Measurements from ENCODE around the gene YWHAH.

Gene YWHAH

DNA sequence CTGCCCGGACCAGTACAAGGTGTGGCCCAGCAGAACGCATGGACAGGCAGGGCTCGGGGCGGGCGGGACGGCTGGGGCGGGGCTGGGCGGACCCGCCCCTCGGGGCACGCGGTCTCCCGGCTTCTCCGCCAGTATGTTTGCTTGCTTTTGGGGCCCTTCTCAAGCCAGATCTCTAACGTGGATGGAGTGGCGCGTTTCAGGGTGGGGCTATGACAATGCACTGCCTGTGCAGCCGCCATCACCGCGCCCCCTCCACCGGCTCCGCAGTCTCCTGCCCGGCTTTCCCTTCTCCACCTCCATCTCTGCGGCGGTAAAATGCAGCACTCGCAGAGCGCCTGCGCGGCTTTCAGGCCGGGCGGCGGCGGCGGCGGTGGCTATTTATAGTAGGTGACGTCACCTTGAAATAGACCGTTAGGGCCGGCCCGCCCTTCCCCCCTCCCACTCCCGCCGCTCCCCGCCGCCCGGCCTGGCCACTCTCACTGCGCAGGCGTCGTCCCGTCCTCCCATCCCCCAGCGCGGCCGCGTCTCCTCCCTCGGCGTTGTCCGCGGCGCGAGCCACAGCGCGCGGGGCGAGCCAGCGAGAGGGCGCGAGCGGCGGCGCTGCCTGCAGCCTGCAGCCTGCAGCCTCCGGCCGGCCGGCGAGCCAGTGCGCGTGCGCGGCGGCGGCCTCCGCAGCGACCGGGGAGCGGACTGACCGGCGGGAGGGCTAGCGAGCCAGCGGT lies at the start of gene YWHAH:
Gene YWHAH (plus strand): TSS at position 558 of the 722 bp plus-strand sequence. CDS start 199 bp downstream, outside the sequence.
- H3K4me3 ChIP-seq, result peak within 1 kb of the TSS; percentile 71 to 98 (median 88)
- H3K27ac ChIP-seq, result peak within 1 kb of the TSS; percentile 79 to 99 (median 95)

DNA sequence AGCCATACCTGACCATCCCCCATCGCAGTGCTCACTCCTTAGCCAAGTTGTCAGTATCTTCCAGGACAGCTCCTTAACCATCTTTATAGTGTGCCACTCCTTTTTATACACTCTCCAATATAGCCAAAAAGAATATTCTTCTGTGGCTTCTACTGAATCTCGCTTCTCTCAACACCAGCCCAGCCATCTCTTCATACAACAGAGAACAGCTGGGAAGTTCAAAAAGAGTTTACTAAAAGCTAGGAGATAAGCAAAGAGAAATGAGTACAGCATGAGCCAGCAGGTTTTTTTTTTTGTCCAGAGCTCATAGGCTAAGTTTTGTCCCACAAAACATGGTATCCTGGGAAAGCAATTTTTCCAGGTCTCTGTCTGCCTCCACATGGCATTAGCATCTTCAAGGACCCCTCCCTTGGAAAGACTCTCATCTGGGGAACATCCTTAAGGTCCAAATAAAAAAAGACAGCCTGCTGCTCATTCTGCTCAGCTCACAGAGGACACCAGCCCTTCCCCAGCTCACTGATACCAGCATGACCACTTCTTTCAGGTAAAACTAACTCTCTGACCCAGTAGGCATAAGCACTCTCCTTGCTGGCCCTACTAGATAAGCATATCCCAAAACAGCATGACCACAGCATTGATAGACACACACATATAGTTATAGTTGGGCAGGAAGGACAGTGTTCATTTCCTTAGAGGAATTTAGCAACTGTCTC lies 48.8 kb upstream of the YWHAH start:
- Histone ChIP-seq H3K4me3 (no peak overlapping the region), H3K27ac (no peak overlapping the region)

DNA sequence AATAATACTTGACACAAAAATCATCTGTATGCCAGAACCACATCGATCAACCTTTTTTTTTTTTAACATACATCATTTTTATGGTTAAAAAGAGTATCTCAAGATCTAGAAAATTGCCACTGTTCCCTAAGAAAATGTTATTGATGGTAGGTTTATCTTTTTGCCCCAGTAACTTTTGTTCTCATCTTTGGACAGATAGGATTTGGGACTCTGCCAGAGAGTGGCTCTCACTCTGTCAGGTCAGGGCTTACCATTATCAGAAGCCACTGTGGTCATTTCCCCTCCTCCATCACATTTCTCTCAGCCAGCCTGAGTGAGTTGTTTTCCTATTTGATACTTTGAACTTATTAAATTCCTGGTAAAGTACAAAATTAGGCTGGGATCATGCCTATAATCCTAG lies 47.9 kb upstream of the YWHAH start:
- Histone ChIP-seq H3K4me3 (no peak overlapping the region), H3K27ac (no peak overlapping the region)

DNA sequence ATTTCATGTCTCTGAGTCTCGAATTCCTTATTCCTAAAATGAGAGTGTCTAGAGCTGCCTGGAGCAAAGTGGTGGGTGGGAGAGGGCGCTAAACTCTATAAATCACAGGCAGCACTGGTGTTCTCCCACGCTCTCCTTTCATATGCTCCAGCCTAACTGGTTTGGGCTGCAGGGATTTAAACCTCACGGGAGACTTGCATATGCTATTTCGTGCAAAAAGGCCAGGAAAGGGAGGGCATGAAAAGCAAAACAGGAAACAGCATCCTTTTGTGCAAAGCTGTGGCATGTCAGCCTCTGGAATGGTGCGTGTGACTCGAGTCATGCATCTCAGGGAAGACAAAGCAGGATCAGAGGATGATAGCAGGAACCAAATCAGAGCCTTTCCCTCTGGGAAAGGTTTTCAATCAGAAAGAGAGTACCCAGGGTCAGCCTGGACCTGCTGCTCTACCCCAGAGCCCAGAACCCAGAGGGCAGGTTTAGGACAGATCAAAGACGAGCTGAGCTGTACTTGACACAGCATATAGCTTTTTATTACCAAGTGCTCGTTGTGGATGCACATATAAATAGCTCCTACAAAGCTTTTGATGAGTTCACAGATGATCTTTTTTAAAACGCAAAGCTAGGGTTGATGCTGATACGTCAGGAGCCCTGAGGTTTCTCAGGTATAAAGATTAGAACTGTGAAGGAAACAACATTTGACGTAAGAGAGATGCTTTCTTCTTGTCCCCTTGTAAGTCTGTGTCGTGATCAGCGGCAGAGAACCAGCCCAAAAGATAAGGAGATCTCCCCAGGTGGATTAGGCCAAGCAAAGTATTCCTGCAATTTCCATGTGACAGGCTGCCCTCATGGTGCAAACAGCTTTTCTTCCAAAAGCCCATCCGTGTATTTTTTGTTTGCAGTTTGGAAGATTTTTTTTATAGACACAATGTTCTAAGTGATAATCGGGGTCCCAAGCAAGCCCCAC lies 46.2 kb upstream of the YWHAH start:
- Histone ChIP-seq H3K4me3 (no peak overlapping the region), H3K27ac (peak overlapping the region in 1 of 21 experiments; percentile 22)

DNA sequence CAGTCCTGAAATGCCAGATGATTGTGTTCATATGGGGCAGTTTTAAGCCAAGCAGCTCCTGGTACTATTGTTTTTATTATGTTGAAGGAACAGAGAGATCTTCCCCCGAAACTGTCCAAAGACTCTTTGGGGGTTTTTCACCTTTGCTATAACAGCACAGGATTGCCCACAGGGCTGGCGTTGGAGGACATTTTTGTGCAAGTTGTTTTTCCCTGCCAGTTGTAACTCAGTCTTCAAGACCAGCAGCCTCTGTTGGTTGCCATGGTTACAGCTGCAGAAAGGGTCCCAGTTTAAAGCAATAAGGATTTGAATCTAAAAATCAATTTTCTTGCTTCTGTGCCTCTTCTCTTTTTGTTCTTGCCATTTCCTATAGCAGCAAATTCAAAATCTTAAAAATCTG lies 45.4 kb upstream of the YWHAH start:
- H3K27ac ChIP-seq, result no peak overlapping the region
- no peak overlapping the region for H3K4me3 ChIP-seq

DNA sequence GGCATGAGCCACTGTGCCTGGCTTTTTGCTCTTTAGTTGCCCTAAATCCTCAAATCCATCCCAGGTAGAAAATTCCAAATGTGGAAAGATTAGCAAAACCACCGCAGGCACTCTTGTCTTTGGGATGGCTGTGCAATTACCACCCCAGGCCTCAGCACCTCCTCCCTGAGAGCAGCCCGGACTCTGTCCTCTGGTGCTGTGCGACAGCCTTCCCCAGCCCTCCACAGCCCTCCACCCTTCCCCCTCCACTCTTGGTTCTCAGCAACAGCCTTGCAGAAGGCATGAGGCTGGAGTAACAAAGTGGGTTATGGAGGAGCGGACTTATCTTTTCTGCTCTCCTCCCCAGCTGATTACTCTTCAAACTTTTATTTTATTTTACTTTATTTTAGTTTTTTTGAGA lies 44.7 kb upstream of the YWHAH start:
- Histone ChIP-seq H3K4me3 (no peak overlapping the region), H3K27ac (no peak overlapping the region)

DNA sequence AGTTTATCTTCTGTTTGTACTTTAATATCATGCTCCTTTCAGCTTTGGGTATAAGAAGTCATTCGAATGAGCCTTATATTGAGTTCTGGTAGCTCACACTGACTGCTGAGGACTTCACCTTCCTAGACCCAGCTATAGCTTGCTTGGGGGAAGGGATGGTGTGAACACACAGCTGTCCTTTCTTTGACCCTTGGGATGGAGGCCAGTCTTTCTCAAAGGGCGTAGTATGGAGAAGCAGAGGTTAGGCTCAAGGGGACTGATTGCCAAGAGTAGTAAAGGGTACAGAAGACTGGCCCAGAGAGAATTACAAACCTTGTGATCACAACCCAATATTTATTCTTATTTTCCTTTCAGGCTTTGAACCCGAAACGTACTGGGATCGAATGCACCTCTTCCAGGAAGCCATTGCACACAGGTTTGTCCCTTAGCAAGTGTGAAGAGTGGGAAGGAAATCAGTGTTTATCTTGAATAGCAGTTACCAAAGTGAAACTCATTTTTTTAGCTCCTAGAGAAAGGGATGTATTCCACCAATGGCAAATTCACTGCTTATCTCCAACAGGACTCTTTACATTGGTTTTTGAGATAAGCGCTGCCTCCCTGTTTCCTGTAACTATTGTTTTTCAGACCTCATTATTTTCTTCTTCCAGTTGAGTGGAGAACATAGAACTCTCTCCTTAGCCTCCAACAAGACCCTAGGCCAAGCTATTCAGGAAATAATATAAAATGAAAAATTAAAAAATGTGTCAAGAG lies 42.8 kb upstream of the YWHAH start:
- Histone ChIP-seq H3K27ac (no peak overlapping the region), H3K4me3 (no peak overlapping the region)

DNA sequence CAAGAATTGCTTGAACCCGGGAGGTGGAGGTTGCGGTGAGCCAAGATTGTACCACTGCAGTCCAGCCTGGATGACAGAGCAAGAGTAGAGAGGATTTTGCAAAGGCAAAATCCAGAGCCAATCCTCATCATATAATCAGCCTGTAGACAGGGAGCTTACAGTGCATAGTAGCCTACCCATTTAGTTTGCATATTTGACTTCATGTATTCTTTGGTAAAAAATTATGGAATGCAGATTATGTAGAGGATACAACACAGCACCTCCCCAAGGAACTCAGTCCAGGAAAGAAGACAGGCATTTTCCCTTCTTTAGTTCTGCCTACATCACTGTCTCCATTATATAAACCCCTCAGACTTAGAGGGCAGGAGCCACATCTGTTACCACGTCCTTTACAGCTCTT lies 39.7 kb upstream of the YWHAH start:
- H3K27ac ChIP-seq, result no peak overlapping the region
- H3K4me3 ChIP-seq, result no peak overlapping the region

DNA sequence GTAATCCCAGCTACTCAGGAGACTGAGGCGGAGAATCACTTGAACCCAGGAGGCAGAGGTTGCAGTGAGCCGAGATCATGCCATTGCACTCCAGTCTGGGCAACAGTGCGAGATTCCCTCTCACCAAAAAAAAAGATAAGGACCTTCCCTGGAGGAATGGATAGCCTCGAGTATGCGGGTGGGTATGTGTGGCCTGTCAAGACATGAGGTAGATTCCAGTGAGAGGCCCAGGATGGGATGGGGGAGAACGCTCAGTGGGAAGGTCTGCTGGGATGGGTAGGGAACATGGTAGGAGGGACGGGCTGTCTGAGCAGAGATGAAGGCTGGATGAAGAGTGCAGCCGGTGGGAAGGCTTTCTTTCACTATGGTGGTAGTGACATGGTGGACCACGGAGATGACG lies 39.0 kb upstream of the YWHAH start:
- Histone ChIP-seq H3K4me3 (no peak overlapping the region), H3K27ac (no peak overlapping the region)

DNA sequence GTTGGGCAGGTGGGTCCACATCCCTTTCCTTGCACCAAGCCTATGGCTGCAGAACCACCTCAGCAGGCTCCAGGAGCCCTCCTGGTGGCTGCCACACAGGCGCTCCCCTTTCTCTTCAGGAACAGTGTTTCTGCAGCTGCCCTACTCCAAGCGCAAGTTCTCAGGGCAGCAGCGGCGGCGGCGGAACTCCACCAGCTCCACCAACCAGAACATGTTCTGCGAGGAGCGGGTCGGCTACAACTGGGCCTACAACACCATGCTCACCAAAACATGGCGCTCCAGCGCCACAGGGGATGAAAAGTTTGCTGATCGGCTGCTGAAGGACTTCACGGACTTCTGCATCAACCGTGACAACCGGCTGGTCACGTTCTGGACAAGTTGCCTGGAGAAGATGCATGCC lies 38.2 kb upstream of the YWHAH start:
- H3K27ac ChIP-seq, result no peak overlapping the region
- no peak overlapping the region for H3K4me3 ChIP-seq

DNA sequence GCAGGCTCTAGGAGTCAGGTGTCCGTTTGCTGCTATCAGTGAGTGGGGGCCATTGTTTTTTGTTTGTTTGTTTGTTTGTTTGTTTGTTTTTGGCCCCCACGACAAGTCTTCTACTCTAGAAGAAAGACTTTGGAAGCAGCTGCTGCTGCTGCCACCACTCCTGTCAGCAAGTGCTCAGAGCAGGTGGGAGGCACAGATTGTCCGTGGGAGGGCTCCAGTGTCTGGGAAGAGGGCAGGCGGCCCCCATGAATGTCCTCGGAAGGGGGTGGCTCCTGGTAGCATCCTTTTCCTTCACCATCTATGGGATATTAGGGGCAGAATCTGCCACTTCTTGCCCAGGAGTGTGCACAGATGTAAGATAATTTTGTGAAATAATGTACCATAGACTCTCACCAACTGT lies 37.8 kb upstream of the YWHAH start:
- Histone ChIP-seq H3K4me3 (no peak overlapping the region), H3K27ac (no peak overlapping the region)

DNA sequence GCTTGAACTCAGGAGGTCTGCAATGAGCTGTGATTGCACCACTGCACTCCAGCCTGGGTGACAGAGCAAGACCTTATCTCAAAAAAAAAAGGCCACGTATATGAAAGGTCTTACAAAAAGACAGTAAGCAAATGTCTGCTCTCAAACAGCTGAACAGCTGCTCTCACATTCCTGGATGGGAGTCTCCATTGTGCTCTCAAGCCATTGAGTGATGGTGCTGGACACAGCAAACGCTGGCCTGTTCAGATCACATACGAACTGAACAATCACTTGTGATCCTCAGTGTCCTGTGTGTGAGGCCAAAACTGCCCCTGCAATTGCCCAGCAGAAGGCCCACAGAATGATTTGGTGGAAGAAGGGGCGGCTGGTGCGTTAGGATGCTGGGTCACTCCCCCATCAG lies 34.4 kb upstream of the YWHAH start:
- Histone ChIP-seq H3K27ac (no peak overlapping the region), H3K4me3 (no peak overlapping the region)

DNA sequence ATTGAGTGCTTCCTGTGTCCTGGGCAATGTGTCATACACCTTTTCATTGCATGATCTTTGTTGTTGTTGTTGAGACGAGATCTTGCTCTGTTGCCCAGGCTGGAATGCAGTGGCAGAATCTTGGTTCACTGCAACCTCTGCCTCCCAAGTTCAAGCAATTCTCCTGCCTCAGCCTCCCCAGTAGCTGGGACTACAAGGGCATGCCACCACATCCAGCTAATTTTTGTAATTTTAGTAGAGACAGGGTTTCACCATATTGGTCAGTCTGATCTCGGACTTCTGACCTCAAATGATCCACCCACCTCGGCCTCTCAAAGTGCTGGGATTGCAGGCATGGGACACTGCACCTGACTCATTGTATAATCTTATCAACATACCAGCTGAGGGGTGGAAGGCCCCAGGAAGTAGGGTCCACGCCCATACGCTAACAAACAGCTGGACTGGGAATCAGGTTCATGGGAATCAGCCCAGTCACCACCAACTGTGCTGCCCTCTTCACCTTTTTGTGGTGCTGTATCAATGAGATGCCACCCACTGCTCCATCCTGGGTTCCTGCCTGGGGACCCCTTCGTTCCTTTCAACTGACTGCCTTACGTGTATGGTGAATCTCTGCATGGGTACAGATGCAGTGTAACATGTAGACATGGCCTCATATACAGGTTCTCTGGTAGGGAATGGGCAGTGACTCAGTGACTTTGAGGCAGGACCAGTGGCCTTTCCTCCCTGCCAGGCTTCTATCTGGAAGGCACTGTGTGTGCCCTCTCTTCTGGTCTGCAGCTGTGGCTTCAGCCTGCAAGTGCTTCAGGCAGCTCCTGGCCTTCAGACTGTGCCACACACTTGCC lies 32.5 kb upstream of the YWHAH start:
- Histone ChIP-seq H3K4me3 (no peak overlapping the region), H3K27ac (no peak overlapping the region)

DNA sequence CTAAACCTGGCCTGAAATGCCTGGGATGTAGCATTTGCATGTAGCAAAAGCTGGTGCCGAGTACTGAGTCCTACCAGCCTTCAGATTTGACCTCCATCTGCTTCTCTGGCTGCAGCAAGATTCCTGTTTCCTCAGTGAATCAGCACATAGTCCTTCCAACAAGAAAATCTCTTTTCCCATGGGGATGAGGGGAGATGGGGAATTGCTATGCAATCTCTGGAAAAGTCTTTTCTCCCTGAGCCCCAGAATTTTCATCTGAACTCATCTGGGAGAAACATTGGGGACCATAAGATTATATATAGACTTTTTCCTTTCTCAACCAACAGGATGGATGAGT lies 32.0 kb upstream of the YWHAH start:
- H3K27ac ChIP-seq, result no peak overlapping the region
- H3K4me3 ChIP-seq, result no peak overlapping the region

DNA sequence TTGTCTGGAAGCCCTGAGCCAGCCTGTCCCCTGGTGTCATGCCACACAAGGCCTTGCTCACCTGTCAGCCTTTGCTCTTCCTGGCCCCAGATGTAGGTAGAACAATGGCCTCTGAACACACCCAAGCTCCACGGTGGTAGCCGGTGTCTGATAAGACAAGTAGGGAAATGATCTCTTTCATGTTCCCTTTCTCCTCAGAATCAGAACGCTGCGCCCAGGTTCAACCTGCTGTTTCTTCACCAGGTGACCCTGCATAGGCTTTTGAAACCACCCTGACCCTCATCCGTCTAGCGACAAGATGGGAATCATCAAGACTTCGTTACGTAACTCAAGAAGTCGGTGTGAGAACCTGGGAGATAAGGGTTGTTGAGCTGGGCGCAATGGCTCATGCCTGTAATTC lies 28.7 kb upstream of the YWHAH start:
- H3K4me3 ChIP-seq, result no peak overlapping the region
- H3K27ac ChIP-seq, result no peak overlapping the region

DNA sequence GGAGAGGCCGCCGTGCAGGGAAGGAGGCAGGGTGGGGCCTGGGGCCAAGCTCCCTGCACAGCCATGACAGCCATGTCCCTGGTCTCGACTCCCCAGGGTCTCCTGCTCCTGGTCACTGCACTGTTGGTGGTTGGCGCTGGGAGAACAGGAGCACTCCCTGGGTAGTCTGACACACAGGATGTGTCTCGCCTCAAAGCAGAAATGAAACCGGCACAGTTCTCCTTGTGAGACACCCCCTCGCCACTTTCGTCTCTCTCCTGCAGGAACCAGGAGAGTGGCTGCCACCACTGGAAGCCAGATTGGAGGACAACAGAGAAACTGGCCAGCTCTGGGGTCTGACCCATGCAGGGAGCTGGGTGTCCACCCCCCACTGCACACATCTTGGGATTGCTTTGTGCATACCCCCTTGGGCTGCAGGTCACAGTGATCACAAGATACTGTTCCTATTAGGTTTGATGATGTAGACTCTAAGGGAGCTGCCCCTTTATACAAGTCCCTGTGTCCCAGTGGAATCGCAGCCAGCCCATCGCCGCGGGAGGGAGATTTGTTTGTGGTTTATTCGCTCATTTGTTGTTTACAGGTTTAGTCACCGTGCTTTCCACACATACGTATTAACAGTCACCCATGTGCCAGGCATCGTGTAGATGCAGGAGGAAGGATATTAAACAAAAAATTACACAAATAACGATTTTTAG lies 27.0 kb upstream of the YWHAH start:
- Histone ChIP-seq H3K4me3 (no peak overlapping the region), H3K27ac (peak overlapping the region in 8 of 21 experiments; percentile 14 to 62 (median 44))

DNA sequence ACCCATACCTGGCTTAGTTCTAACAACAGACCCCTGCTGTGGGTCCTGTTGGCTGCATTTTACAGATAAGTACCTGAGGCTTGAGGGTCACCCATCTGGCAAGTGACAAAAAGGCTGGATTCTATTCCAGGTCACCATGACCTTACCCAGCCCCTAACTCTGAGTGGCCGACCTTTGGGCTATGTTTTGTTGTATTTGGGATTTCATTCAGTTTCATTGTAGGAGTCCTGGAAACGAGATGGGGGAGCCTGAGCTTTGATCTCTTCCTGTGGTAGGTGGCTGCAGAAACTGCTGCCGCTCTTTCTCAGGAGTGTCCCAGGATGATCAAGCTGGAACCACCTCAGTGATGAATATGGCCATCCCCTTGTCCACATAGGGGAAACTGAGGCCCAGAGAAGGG lies 24.6 kb upstream of the YWHAH start:
- Histone ChIP-seq H3K4me3 (no peak overlapping the region), H3K27ac (no peak overlapping the region)

DNA sequence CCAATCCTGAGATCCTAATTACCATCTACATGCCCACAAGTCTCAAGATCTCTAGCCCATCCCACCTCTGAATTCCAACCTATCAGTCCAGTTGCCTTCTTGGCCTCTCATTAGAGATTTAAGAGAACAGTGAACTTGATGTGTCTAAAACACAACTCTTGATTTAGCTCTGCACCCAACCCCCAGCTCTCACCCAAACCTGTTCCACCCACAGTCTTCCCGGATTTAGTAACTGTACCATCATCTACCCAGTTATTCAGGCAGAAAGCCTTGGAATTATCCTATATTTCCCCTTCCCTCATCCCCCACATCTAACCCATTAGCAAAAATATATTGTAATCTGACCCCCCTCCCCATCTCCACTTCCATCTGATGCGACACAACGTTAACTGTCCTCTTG lies 24.0 kb upstream of the YWHAH start:
- Histone ChIP-seq H3K27ac (no peak overlapping the region), H3K4me3 (no peak overlapping the region)

All from skin epidermis (tissue), 12 donors.